ENCODE results near the gene DENND2C.
"Not testable (repeated sequence)": the region's sequence is repeated elsewhere in the genome, so short reads cannot be mapped to it uniquely, and the experiment has no call there.

The DENND2C gene

GRCh38 chr1:114594046-114594445 lies 75.8 kb downstream of the DENND2C start:
- DNase-seq = no peak

GRCh38 chr1:114589122-114589521 lies 80.7 kb downstream of the DENND2C start:
- no peak for DNase-seq

- no peak for DNase-seq
Measured at GRCh38 chr1:114588196-114588689, 81.6 kb downstream of the DENND2C start.

GRCh38 chr1:114587203-114587991 lies 82.5 kb downstream of the DENND2C start:
- no peak for DNase-seq

GRCh38 chr1:114586513-114587047 lies 83.3 kb downstream of the DENND2C start:
- DNase-seq = no peak

GRCh38 chr1:114585231-114585630 lies 84.6 kb downstream of the DENND2C start:
- no peak for DNase-seq

- peak; percentile 96 to 99 (median 98) for DNase-seq
Measured at GRCh38 chr1:114581335-114582287, 88.2 kb downstream of the DENND2C start, which contains the start of gene BCAS2. TSS of gene BCAS2 (minus strand) at chr1:114581615. CDS start at chr1:114581591, 24 bp downstream.

- DNase-seq = no peak
Measured at GRCh38 chr1:114574365-114574764, 95.5 kb downstream of the DENND2C start.

GRCh38 chr1:114564141-114564540 lies 105.7 kb downstream of the DENND2C start:
- DNase-seq = no peak

- not testable (repeated sequence) for DNase-seq
Measured at GRCh38 chr1:114562978-114563510, 106.8 kb downstream of the DENND2C start.

GRCh38 chr1:114561333-114561732 lies 108.5 kb downstream of the DENND2C start:
- peak in 1 of 4 experiments; percentile 9 for DNase-seq

GRCh38 chr1:114559356-114559755 lies 110.5 kb downstream of the DENND2C start:
- DNase-seq = peak in 2 of 4 experiments; percentile 43 to 47

GRCh38 chr1:114558544-114558943 lies 111.3 kb downstream of the DENND2C start:
- DNase-seq = peak in 2 of 4 experiments; percentile 36 to 49

- no peak for DNase-seq
Measured at GRCh38 chr1:114554577-114554976, 115.3 kb downstream of the DENND2C start.

GRCh38 chr1:114552106-114552639 lies 117.7 kb downstream of the DENND2C start:
- DNase-seq = no peak

GRCh38 chr1:114551400-114551799 lies 118.4 kb downstream of the DENND2C start:
- no peak for DNase-seq

- no peak for DNase-seq
Measured at GRCh38 chr1:114550336-114550735, 119.5 kb downstream of the DENND2C start.

GRCh38 chr1:114549137-114549536 lies 120.7 kb downstream of the DENND2C start:
- no peak for DNase-seq

- DNase-seq = no peak
Measured at GRCh38 chr1:114547076-114547475, 122.8 kb downstream of the DENND2C start.

GRCh38 chr1:114545796-114546195 lies 124.1 kb downstream of the DENND2C start:
- no peak for DNase-seq

GRCh38 chr1:114545315-114545714 lies 124.5 kb downstream of the DENND2C start:
- DNase-seq = no peak

- DNase-seq = no peak
Measured at GRCh38 chr1:114540821-114541220, 129.0 kb downstream of the DENND2C start.

Measured in suppressor macrophage (primary cell).